Fibroblast of gingiva (primary cell): ENCODE measurements around the gene RAB23.

Source experiments
- DNase-seq: peaks from one replicate; pipeline ENCODE4 v3.0.0-alpha.2; 2011; ENCODE audit warnings: low read depth

Gene RAB23

GRCh38 chr6:57242505-57242904 lies 20.4 kb upstream of the RAB23 start:
- peak; percentile 97 for DNase-seq

DNA sequence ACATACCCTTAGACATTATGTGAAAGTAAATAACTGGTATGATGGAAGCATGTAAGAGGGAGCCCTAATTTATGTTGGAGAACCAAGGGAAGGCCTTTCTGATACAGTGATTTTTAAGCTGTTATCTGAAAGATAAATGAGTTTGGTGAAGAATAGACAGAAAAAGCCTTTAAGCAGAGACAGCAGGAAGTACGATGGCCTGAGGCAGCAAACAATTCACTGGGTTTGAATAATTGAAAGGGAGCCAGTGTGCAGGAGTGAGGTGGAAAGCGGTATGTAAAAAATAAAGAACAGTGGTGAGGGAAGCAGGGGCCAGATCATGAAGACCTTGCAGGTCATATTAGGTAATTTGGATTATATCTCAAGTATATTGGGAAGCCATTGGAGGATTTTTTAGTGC lies 4.1 kb upstream of the RAB23 start:
- DNase-seq: no peak

DNA sequence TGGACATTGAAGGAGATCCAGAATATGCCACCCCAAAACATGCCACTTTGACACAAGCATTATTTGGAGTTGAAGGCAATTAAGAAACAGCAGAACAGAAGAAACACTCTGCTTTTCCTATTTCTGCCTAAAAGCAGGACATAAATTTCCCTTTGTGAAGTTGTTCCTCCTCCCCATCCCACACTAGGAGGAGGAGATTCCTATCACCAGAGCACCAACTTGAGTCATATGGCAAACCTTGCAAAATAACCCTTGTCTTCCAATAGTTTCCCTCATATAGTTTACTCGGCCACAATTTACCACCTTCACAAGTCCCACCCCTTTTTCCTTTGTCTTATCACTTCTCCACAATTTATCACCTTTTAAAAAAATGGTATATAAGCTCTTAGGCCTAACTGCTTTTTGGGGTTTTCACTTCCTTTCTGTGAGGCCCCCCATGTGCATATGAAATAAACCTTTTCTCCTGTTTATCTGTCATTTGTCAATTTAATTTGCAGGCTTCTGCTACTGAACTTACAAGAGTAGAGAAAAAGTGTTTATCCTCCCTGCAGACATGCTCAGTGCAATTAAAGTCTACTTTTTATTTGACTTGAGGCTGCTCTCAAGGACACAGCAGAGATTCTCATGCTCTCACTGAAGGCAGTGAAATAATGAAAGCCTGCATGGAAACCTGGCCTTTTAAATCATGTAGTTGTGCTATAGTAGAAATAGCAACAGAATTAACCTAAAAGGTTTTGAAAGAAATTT lies 2.8 kb upstream of the RAB23 start:
- DNase-seq: peak; percentile 51

- no peak for DNase-seq
These were observed 603 bp upstream of the RAB23 start for GRCh38 chr6:57222743-57223077.

DNA sequence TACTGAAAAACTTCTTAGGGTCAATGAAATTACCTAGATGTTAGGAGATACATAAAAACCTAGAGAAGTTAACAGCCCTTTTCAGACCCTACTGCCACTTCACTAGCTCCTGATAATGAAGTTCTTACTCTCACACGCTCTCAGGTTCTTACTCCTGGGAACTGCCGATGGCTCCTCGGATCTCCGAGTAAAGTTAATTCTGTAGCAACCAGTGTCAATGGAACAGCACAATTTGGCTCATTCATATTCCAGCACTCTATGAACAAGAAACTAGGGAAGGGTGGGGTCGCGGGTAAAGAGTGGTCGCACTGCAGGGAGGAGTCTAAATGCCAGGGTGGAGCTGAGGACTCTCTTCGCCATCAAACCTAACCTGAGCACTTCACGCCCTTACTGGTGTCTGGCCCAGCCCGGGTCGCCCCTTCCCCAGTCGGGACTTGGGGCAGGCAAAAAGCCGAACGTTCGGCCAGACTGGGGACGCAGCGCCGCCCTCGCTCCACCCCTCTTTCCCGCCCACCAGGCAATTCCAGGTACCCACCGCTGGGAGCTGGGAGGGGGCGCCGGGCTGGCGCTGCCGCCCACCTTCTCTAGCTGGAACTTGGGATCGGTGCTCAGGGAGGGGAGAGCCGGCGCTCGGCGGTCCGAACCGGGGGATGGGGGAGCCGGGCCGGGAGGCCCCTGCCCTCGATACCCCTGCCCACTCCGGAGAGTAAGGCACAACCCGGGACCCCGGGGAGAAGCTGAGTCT lies 744 bp downstream of the RAB23 start:
- peak; percentile 62 for DNase-seq

DNA sequence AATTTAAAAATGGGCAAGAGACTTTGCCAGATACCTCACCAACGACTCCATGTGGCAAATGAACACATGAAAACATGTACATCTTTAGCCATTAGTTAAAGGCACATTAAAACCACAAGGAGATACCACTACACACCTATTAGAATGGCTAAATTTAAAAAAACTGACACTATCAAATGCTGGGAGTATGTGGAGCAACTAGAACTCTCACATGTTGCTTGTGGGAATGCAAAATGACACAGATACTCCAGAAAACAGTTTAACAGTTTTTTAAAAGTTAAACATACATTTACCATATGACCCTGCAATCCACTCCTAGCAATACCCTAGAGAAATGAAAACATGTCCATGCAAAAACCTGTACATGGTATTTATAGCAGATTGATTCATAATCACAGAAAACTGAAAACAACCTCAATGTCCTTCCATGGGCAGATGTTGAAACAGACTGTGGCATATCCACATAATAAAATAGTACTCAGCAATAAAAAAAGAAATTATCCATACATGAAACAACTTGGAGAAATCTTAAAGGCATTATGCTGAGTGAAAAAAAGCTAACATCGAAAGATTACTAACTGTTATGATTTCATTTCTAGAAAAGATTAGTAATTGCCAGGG lies 1.9 kb downstream of the RAB23 start:
- DNase-seq: no peak

DNA sequence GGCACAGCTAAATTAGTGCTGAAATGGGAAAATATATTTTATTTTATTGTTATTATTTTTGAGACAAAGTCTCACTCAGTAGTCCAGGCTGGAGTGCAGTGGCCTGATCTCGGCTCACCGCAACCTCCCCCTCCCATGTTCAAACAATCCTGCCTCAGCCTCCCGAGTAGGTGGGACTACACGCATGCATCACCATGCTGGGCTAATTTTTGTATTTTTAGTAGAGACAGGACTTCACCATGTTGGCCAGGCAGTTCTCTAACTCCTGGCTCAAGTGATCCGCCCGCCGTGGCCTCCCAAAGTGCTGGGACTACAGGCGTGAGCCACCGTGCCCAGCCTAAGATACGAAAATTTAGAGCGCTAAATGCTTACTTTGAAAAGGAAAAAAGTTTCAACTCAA lies 4.8 kb downstream of the RAB23 start:
- no peak for DNase-seq

- peak; percentile 42 for DNase-seq
These were observed 5.6 kb downstream of the RAB23 start for GRCh38 chr6:57216235-57217101.

DNA sequence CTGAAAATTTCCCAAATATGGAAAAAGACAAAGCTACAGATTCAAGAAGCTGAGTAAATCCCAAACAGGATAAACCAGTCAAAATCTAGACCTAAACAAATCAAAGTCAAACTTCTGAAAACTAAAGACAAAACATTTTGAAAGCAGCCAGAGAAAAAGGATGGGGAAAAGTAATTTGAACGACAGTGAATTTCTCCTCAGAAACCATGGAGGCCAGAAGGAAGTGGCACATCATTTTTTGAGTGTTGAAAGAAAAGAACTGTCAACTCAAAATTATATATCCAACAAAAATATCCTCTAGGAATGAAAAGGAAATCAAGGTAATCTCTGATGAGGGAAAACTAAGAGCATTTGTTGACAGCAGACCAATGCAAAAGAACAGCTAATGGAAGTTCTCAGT lies 6.8 kb downstream of the RAB23 start:
- no peak for DNase-seq

- no peak for DNase-seq
These were observed 12.0 kb downstream of the RAB23 start for GRCh38 chr6:57210060-57210459.

GRCh38 chr6:57209030-57209429 lies 13.1 kb downstream of the RAB23 start:
- DNase-seq: no peak

GRCh38 chr6:57207872-57208271 lies 14.2 kb downstream of the RAB23 start:
- no peak for DNase-seq

DNA sequence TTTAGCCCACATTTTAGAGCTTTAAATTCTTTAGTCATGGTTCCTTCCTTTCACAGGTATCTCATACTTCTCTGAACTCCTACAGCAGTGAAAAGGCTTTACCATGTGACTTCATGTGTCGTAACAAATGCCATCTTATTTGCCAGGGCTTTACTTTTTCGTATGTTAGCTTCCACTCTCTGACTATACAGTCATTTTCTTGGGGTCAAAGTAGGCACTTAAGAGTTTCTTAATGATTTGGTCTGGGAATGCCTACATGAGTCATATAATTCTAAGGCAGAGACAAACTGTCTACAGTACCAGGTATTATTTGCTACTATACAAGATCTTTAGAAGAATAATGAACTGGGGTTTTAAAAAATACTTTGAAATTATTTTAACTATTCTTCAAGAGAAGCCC lies 15.0 kb downstream of the RAB23 start:
- DNase-seq: peak; percentile 16

- DNase-seq: no peak
These were observed 16.4 kb downstream of the RAB23 start for GRCh38 chr6:57205550-57206328.

- peak; percentile 24 for DNase-seq
These were observed 20.4 kb downstream of the RAB23 start for GRCh38 chr6:57201718-57202117.

- peak; percentile 69 for DNase-seq
These were observed 23.0 kb downstream of the RAB23 start for GRCh38 chr6:57198926-57199636.

GRCh38 chr6:57195457-57195856 lies 26.6 kb downstream of the RAB23 start:
- no peak for DNase-seq

GRCh38 chr6:57193177-57193576 lies 28.9 kb downstream of the RAB23 start:
- DNase-seq: peak; percentile 43

DNA sequence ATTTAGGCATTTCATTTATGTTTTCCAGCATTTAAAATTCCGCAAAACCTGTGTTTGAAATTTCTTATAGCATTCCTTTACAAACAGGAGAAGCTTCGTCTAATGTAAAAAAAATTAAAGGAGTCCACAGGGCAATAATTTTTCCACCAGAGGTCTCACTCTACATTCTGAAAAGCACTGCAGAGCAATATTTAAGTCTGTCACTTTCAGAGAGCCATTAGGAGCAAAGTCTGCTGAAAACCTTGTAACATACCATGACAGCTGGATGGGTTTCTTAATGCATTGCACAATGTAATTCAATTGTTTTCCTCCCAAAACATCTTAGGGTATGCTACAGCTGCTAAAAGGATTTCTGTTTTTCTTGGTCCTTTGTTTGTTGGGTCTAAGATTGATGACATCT lies 32.0 kb downstream of the RAB23 start:
- DNase-seq: peak; percentile 73

GRCh38 chr6:57183336-57183735 lies 38.8 kb downstream of the RAB23 start:
- no peak for DNase-seq

GRCh38 chr6:57182017-57182432 lies 40.1 kb downstream of the RAB23 start:
- DNase-seq: peak; percentile 29
